B cell (primary cell): ENCODE results near the gene UBR1. TPM values are rescaled to one million over a fixed set of nuclear protein-coding genes. Genes with fewer than 3 reads are reported as not detected.

ENCODE experiments used
- ATAC-seq: fragments of 200-7000 bp; cut with Tn5 transposase; one replicate; pipeline ENCODE4 v1.10.0; 2021; ENCODE audit warnings: low read depth, mild to moderate bottlenecking, moderate number of reproducible peaks, moderate library complexity
- CTCF ChIA-PET: fragments of 350-600 bp; sonication (Branson Sonifier 250); formaldehyde crosslinking; loops from one replicate; lab custom pipeline; 2021; ENCODE audit warnings: antibody characterized with exemption, inconsistent platforms; lab: Charles Lee
- POLR2A ChIA-PET: fragments of 350-600 bp; sonication (Branson Sonifier 250); formaldehyde crosslinking; loops from one replicate; lab custom pipeline; 2021; ENCODE audit warnings: antibody characterized with exemption; lab: Charles Lee
- DNase-seq: peaks from one replicate; pipeline ENCODE4 v3.0.0; 2013
- H2AFZ ChIP-seq: 2 replicates; pipeline ENCODE4 v1.6.1; 2012; ENCODE audit warnings: mild to moderate bottlenecking, low read depth, low read length; ENCODE audit not compliant: insufficient read depth, poor library complexity, severe bottlenecking
- H3K27ac ChIP-seq, 2 donors: 1 replicate in 1 of 2; 2 replicates in 1 of 2; pipeline ENCODE4 v1.5.1; 2012 to 2013; ENCODE audit warnings: low read length in 2 of 2, mild to moderate bottlenecking in 2 of 2, moderate library complexity in 1 of 2
- H3K27me3 ChIP-seq, 4 experiments: fragments of 200-600 bp in 1 of 4; sonication (generic) in 1 of 4; replicated peaks in 1 of 4; 1 replicate in 2 of 4; 2 replicates in 2 of 4; pipeline versions ENCODE4 v1.6.1 to v1.7.0; 2013 to 2016; ENCODE audit warnings: low read length in 3 of 4, mild to moderate bottlenecking in 2 of 4, mixed read lengths in 1 of 4, moderate library complexity in 1 of 4; ENCODE audit not compliant: insufficient read depth in 4 of 4, control insufficient read depth in 3 of 4; ENCODE audit errors: control extremely low read depth in 1 of 4
- H3K36me3 ChIP-seq, 2 experiments: replicated peaks in 1 of 2; 1 replicate in 1 of 2; 2 replicates in 1 of 2; pipeline versions ENCODE4 v1.6.1 to v1.7.1; 2013; ENCODE audit warnings: low read length in 1 of 2; ENCODE audit not compliant: insufficient read depth in 2 of 2, control insufficient read depth in 1 of 2; ENCODE audit errors: control extremely low read depth in 1 of 2, extremely low read depth in 1 of 2
- H3K4me1 ChIP-seq, 2 donors: fragments of 200-600 bp in 1 of 2; sonication (generic) in 1 of 2; 1 replicate in 1 of 2; 2 replicates in 1 of 2; pipeline versions ENCODE4 v1.5.1 to v1.6.1; 2013 to 2017; ENCODE audit warnings: low read length in 2 of 2; ENCODE audit not compliant: control insufficient read depth in 2 of 2, insufficient read depth in 2 of 2
- H3K4me2 ChIP-seq: replicated peaks from 2 replicates; pipeline ENCODE3; 2012; ENCODE audit warnings: mild to moderate bottlenecking, low read depth, low read length; ENCODE audit not compliant: poor library complexity, severe bottlenecking
- H3K4me3 ChIP-seq, 5 experiments: fragments of 200-600 bp in 1 of 5; sonication (generic) in 1 of 5; 1 replicate in 3 of 5; 2 replicates in 2 of 5; pipeline versions ENCODE4 v1.5.1 to v1.7.0; 2011 to 2016; ENCODE audit warnings: low read length in 4 of 5, mild to moderate bottlenecking in 4 of 5, low read depth in 2 of 5, control low read depth in 1 of 5, moderate library complexity in 1 of 5; ENCODE audit not compliant: insufficient read depth in 1 of 5; ENCODE audit errors: control extremely low read depth in 1 of 5, extremely low read depth in 1 of 5
- H3K79me2 ChIP-seq: fragments of 200-600 bp; sonication (generic); one replicate; pipeline ENCODE4 v1.6.0; 2016; ENCODE audit warnings: low read length; ENCODE audit not compliant: control insufficient read depth, insufficient read depth
- H3K9ac ChIP-seq: fragments of 200-600 bp; sonication (generic); 2 replicates; pipeline ENCODE4 v1.6.1; 2017; ENCODE audit warnings: mild to moderate bottlenecking, low read length, moderate library complexity
- H3K9me3 ChIP-seq, 3 donors: one replicate each; pipeline versions ENCODE4 v1.6.1 to v1.7.1; 2013; ENCODE audit warnings: low read length in 2 of 3; ENCODE audit not compliant: control insufficient read depth in 2 of 3, insufficient read depth in 1 of 3; ENCODE audit errors: control extremely low read depth in 1 of 3
- H4K20me1 ChIP-seq: 2 replicates; pipeline ENCODE4 v1.6.0; 2012; ENCODE audit warnings: mild to moderate bottlenecking, low read length; ENCODE audit not compliant: insufficient read depth, control insufficient read depth, poor library complexity, severe bottlenecking
- H3K27ac Mint-ChIP-seq: one replicate; pipeline ENCODE4 v1.8.0; 2021; ENCODE audit warnings: mixed read lengths
- H3K27me3 Mint-ChIP-seq: one replicate; pipeline ENCODE4 v1.8.0; 2021; ENCODE audit warnings: mixed read lengths
- H3K4me1 Mint-ChIP-seq: one replicate; pipeline ENCODE4 v1.8.0; 2021; ENCODE audit warnings: mixed read lengths
- H3K4me3 Mint-ChIP-seq: one replicate; pipeline ENCODE4 v1.8.0; 2021; ENCODE audit warnings: mixed read lengths
- H3K9me3 Mint-ChIP-seq: one replicate; pipeline ENCODE4 v1.8.0; 2022; ENCODE audit warnings: mixed read lengths; ENCODE audit not compliant: insufficient read depth
- CTCF ChIP-seq: fragments of 200-600 bp; IDR thresholded peaks from one replicate; pipeline ENCODE4 v1.8.0; 2022; ENCODE audit warnings: antibody characterized with exemption, mild to moderate bottlenecking
- EZH2 ChIP-seq: IDR thresholded peaks from 2 replicates; pipeline ENCODE4 v1.6.1; 2012; ENCODE audit warnings: borderline replicate concordance, low read depth, mild to moderate bottlenecking, moderate library complexity, low read length; ENCODE audit not compliant: insufficient read depth, poor library complexity, severe bottlenecking
- WGBS: methylation state at CpG from one replicate; pipeline ENCODE4 v1.1.5; 2013; ENCODE audit warnings: missing lambda C conversion rate; ENCODE audit not compliant: insufficient coverage; 5-methylcytosine and 5-hydroxymethylcytosine counted together
- intact Hi-C: fragments of 100-400 bp; cut with micrococcal nuclease; formaldehyde crosslinking; loops from one replicate; pipeline ENCODE4 v1.10.0; 2022
- polyA plus RNA-seq: library from polyadenylated mRNA; depleted of rRNA; stranded (reverse); fragments of >200 nt; gene quantifications from 2 replicates; pipeline ENCODE4 v1.2.3, GENCODE V29; 2012
- total RNA-seq, 2 donors: library from RNA; stranded (reverse); fragments of 120-200 nt in 1 of 2; gene quantifications; 1 replicate in 1 of 2; 2 replicates in 1 of 2; pipeline versions ENCODE4 v1.2.3 to v1.2.4, GENCODE V29; 2013 to 2022

UBR1 gene
- total and polyA plus RNA-seq, 2 donors (not counting 1 experiment from before 2014, with no cell fraction given): 9.7 to 66.7 TPM

GRCh38 chr15:42971830-42972229, 134.0 kb downstream of the UBR1 start:
- POLR2A ChIA-PET: no interaction called here
- Histone ChIP-seq H3K9me3 (peaks cover 0 to 4% (median 0%) of the 10 kb centered on the region in 3 donors), H3K9ac (no peak overlapping the region), H3K4me2 (no peak overlapping the region), H3K4me1 (no peaks in the 10 kb centered on the region), H3K27ac (no peak overlapping the region), H3K27me3 (no peaks in the 10 kb centered on the region), H4K20me1 (no peaks in the 10 kb centered on the region), H3K4me3 (no peak overlapping the region), H2AFZ (no peak overlapping the region), H3K36me3 (peaks cover 9 to 42% of the 10 kb centered on the region in 2 experiments), H3K79me2 (no peaks in the 10 kb centered on the region)
- ATAC-seq (no peak), DNase-seq (no peak)
- intact Hi-C loops: no loop called here
- H3K27ac Mint-ChIP-seq: no peak overlapping the region
- H3K27me3 Mint-ChIP-seq: no peaks in the 10 kb centered on the region
- H3K9me3 Mint-ChIP-seq: peaks cover 4% of the 10 kb centered on the region
- no peaks in the 10 kb centered on the region for H3K4me1 Mint-ChIP-seq
- CTCF ChIA-PET: no interaction called here
- no peak for TF ChIP-seq EZH2
- no peak for TF ChIP-seq CTCF
- H3K4me3 Mint-ChIP-seq: no peak overlapping the region
- WGBS: no CpG with 5 or more reads among the region's 1 CpG

- no peaks in the 10 kb centered on the region for H3K4me1 ChIP-seq
- CTCF ChIA-PET: no interaction called here
- no peak overlapping the region for H3K4me3 ChIP-seq
- H2AFZ ChIP-seq: no peak overlapping the region
- peaks cover 12 to 47% of the 10 kb centered on the region in 2 experiments for H3K36me3 ChIP-seq
- H3K9ac ChIP-seq: no peak overlapping the region
- no peaks in the 10 kb centered on the region for H3K9me3 Mint-ChIP-seq
- intact Hi-C loops: no loop called here
- no peak overlapping the region for H3K4me2 ChIP-seq
- H3K27ac Mint-ChIP-seq: no peak overlapping the region
- 97% methylated on average over 5 of the region's 5 CpGs for WGBS
- ATAC-seq (no peak), DNase-seq (no peak)
- H3K27me3 Mint-ChIP-seq: no peaks in the 10 kb centered on the region
- H3K4me3 Mint-ChIP-seq: no peak overlapping the region
- H3K27me3 ChIP-seq: no peaks in the 10 kb centered on the region
- no peak overlapping the region for H3K27ac ChIP-seq
- H3K4me1 Mint-ChIP-seq: no peaks in the 10 kb centered on the region
- no peak for TF ChIP-seq CTCF
- TF ChIP-seq EZH2: no peak
- no peaks in the 10 kb centered on the region for H3K79me2 ChIP-seq
- H4K20me1 ChIP-seq: no peaks in the 10 kb centered on the region
- POLR2A ChIA-PET: no interaction called here
- H3K9me3 ChIP-seq: no peaks in the 10 kb centered on the region
Observed at GRCh38 chr15:42964476-42964875, 141.4 kb downstream of the UBR1 start.
